Measurements from ENCODE around the gene ADIPOR2. TPM values are rescaled to one million over a fixed set of nuclear protein-coding genes. Genes with fewer than 3 reads are reported as not detected.
A peak's percentile ranks its signal among the peaks of the same experiment; 100 is the strongest.

Gene ADIPOR2
- polyA plus RNA-seq, 3 donors = 3.9 to 14.6 (median 6.2) TPM

DNA sequence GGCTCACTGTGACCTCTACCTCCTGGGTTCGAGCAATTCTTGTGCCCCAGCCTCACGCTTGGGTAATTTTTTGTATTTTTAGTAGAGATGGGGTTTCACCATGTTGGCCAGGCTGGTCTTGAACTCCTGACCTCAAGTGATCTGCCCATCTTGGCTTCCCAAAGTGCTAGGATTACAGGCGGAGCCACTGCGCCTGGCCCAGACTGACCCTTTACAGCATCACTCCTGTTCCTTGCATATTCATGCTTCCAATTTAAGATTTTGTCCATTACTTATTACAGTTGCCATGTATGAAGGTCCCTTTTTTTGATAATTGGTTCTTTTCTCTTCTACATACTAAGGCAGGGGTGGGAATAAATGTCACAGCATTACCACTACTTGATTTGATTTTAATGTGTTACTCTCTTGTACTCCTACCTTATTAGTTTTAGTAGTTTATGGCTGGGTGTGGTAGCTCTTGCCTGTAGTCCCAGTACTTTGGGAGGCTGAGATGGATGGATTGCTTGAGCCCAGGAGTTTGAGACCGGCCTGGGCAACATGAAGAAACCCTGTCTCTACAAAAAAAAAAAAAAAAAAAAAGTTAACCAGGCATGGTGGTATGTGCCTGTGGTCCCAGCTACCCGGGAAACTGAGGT, 46.9 kb downstream of the ADIPOR2 start:
- intact Hi-C loops (cut with micrococcal nuclease) = no loop called here
- Histone ChIP-seq H3K79me2 (ENCODE audit: insufficient read depth, low read length) (peaks cover 75% of the 10 kb centered on the region), H3K4me2 (replicated peaks; ENCODE audit: extremely low read depth, low read length, poor library complexity, severe bottlenecking) (no peak overlapping the region), H3K9ac (ENCODE audit: insufficient read depth, low read length, poor library complexity, severe bottlenecking) (peak overlapping the region; percentile 15), H3K9me3 (replicated peaks in 1 of 2; ENCODE audit: control insufficient read depth in 1 of 2, insufficient read depth in 1 of 2, low read length in 2 of 2) (no peaks in the 10 kb centered on the region), H3K27ac (ENCODE audit: low read depth in 1 of 2, low read length in 2 of 2) (no peak overlapping the region), H3K4me3 (replicated peaks in 1 of 3; ENCODE audit: low read depth in 2 of 3, low read length in 3 of 3) (no peak overlapping the region), H3K4me1 (ENCODE audit: control insufficient read depth in 1 of 2, insufficient read depth in 2 of 2, low read length in 2 of 2) (peaks cover 0 to 9% of the 10 kb centered on the region in 2 donors), H3K36me3 (replicated peaks in 1 of 2; ENCODE audit: control insufficient read depth in 1 of 2, insufficient read depth in 2 of 2, low read length in 2 of 2) (no peaks in the 10 kb centered on the region), H4K20me1 (ENCODE audit: insufficient read depth, low read length) (peaks cover 62% of the 10 kb centered on the region), H2AFZ (ENCODE audit: insufficient read depth, low read depth, low read length, poor library complexity, severe bottlenecking) (no peak overlapping the region), H3K27me3 (ENCODE audit: control insufficient read depth in 2 of 2, insufficient read depth in 2 of 2, low read length in 2 of 2) (no peaks in the 10 kb centered on the region)
- Mint-ChIP-seq H3K27me3 (ENCODE audit: low read depth in 3 of 3) (peaks cover 0 to 2% (median 0%) of the 10 kb centered on the region in 3 donors), H3K4me3 (no peak overlapping the region), H3K9me3 (peaks cover 0 to 3% (median 0%) of the 10 kb centered on the region in 7 donors), H3K27ac (peak overlapping the region in 1 of 7 donors; percentile 75), H3K4me1 (peaks cover 25% of the 10 kb centered on the region), H3K36me3 (peaks cover 3 to 4% of the 10 kb centered on the region in 2 donors)
- DNase-seq = no peak
- WGBS (ENCODE audit: insufficient coverage) = 93% methylated on average over 3 of the region's 6 CpGs
- TF ChIP-seq, protein P1, sequence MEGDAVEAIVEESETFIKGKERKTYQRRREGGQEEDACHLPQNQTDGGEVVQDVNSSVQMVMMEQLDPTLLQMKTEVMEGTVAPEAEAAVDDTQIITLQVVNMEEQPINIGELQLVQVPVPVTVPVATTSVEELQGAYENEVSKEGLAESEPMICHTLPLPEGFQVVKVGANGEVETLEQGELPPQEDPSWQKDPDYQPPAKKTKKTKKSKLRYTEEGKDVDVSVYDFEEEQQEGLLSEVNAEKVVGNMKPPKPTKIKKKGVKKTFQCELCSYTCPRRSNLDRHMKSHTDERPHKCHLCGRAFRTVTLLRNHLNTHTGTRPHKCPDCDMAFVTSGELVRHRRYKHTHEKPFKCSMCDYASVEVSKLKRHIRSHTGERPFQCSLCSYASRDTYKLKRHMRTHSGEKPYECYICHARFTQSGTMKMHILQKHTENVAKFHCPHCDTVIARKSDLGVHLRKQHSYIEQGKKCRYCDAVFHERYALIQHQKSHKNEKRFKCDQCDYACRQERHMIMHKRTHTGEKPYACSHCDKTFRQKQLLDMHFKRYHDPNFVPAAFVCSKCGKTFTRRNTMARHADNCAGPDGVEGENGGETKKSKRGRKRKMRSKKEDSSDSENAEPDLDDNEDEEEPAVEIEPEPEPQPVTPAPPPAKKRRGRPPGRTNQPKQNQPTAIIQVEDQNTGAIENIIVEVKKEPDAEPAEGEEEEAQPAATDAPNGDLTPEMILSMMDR (IDR thresholded peaks at IDR 0.05) = no peak

- peaks cover 0 to 3% (median 0%) of the 10 kb centered on the region in 7 donors for H3K9me3 Mint-ChIP-seq
- H3K27ac Mint-ChIP-seq = no peak overlapping the region
- intact Hi-C loops (cut with micrococcal nuclease) = no loop called here
Measured at GRCh38 chr12:1738446-1738845, 47.6 kb downstream of the ADIPOR2 start.

More at GRCh38 chr12:1738446-1738845, 47.6 kb downstream of the ADIPOR2 start:
- no peak overlapping the region for H3K4me3 ChIP-seq (replicated peaks in 1 of 3; ENCODE audit: low read depth in 2 of 3, low read length in 3 of 3)
- peaks cover 0 to 2% (median 0%) of the 10 kb centered on the region in 3 donors for H3K27me3 Mint-ChIP-seq (ENCODE audit: low read depth in 3 of 3)
- H3K27me3 ChIP-seq (ENCODE audit: control insufficient read depth in 2 of 2, insufficient read depth in 2 of 2, low read length in 2 of 2) = no peaks in the 10 kb centered on the region
- no peak for DNase-seq
- H3K4me3 Mint-ChIP-seq = no peak overlapping the region
- no peaks in the 10 kb centered on the region for H3K9me3 ChIP-seq (replicated peaks in 1 of 2; ENCODE audit: control insufficient read depth in 1 of 2, insufficient read depth in 1 of 2, low read length in 2 of 2)
- H3K4me1 Mint-ChIP-seq = peaks cover 25% of the 10 kb centered on the region
- TF ChIP-seq, protein P1 (IDR thresholded peaks at IDR 0.05) = no peak
- H3K27ac ChIP-seq (ENCODE audit: low read depth in 1 of 2, low read length in 2 of 2) = no peak overlapping the region
- peaks cover 64% of the 10 kb centered on the region for H4K20me1 ChIP-seq (ENCODE audit: insufficient read depth, low read length)
- peaks cover 0 to 9% of the 10 kb centered on the region in 2 donors for H3K4me1 ChIP-seq (ENCODE audit: control insufficient read depth in 1 of 2, insufficient read depth in 2 of 2, low read length in 2 of 2)
- H3K36me3 Mint-ChIP-seq = peaks cover 5 to 7% of the 10 kb centered on the region in 2 donors
- H2AFZ ChIP-seq (ENCODE audit: insufficient read depth, low read depth, low read length, poor library complexity, severe bottlenecking) = no peak overlapping the region
- H3K9ac ChIP-seq (ENCODE audit: insufficient read depth, low read length, poor library complexity, severe bottlenecking) = peak overlapping the region; percentile 15
- peaks cover 75% of the 10 kb centered on the region for H3K79me2 ChIP-seq (ENCODE audit: insufficient read depth, low read length)
- H3K36me3 ChIP-seq (replicated peaks in 1 of 2; ENCODE audit: control insufficient read depth in 1 of 2, insufficient read depth in 2 of 2, low read length in 2 of 2) = no peaks in the 10 kb centered on the region
- no peak overlapping the region for H3K4me2 ChIP-seq (replicated peaks; ENCODE audit: extremely low read depth, low read length, poor library complexity, severe bottlenecking)
